H4 (cell line): ENCODE measurements around the gene IER3. TPM values are rescaled to one million over a fixed set of nuclear protein-coding genes. Genes with fewer than 3 reads are reported as not detected.

Experiments used
- DNase-seq: peaks from one replicate; pipeline ENCODE4 v3.0.0-alpha.2; 2015; ENCODE audit warnings: low spot score
- total RNA-seq: library from RNA; depleted of rRNA; stranded (reverse); fragments of >200 nt; shearing (Covaris generic); gene quantifications from 2 replicates; pipeline ENCODE4 v1.2.3, GENCODE V29; 2014; rRNA removed

The IER3 gene
- total RNA-seq: 53.1 and 58.9 TPM in 2 replicates

DNA sequence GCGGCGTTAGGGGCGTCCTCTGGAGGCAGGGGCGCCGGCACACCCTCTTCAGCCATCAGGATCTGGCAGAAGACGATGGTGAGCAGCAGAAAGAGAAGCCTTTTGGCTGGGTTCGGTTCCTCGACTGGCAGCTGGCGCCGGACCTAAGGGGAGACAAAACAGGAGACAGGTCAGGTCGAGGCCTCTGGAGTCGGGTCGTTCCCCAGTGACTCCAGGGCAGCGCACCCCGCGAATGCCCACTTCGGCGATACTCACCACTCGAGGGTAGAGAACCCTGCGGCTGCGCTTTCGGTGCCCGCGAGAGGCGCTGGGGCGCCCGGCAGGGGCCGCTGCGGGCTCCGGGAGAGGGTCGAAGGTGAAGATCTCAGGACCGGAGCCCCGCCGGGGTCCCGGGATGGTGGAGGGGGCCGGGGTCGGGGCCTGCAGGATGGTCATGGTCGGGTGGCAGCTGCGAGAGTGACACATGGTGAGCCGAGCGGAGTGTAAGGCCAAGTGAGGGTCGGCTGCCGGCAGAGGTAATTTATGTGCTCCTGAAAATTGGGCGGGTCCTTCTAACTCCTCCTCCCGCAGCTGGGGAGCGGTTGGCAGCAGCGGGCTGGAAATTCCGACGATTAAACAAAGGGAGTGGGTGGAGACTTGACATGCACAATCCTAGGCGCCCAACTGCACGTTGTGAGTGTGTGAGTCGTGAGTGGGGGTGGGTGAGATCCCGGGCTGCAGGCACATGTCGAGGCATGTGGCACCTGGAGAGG, at the start of gene IER3:
TSS of gene IER3 (minus strand) at position 494 of the 752 bp plus-strand sequence. CDS start at position 465, 29 bp downstream.
- DNase-seq: peak; percentile 77

GRCh38 chr6:30793521-30794194, 49.3 kb upstream of the IER3 start:
- DNase-seq: peak; percentile 71

- no peak for DNase-seq
Measured at GRCh38 chr6:30792786-30793185, 48.4 kb upstream of the IER3 start.

- no peak for DNase-seq
Measured at GRCh38 chr6:30790724-30791383, 46.5 kb upstream of the IER3 start.

GRCh38 chr6:30789606-30790005, 45.3 kb upstream of the IER3 start:
- no peak for DNase-seq

DNA sequence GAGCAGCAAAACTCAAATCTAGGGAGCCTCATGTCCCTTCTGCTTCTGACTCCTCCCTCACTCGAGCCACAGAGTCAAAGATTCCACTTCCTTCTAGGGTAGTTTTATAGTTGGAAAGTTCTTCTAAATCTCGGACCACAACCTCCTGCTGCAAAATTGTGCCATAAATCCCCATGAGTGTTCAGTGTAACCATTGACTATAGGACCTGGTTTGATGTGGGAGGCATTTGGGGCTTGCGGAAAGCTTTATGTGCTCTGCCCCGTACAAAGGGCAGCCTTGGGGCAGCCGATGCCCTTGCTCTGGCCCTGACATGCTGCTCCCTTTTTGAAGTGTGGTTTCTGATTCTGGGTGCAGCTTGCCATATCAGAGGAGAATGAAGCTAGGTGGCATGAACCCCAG, 43.6 kb upstream of the IER3 start:
- DNase-seq: no peak

- DNase-seq: peak; percentile 74
Measured at GRCh38 chr6:30782425-30783014, 38.2 kb upstream of the IER3 start.

DNA sequence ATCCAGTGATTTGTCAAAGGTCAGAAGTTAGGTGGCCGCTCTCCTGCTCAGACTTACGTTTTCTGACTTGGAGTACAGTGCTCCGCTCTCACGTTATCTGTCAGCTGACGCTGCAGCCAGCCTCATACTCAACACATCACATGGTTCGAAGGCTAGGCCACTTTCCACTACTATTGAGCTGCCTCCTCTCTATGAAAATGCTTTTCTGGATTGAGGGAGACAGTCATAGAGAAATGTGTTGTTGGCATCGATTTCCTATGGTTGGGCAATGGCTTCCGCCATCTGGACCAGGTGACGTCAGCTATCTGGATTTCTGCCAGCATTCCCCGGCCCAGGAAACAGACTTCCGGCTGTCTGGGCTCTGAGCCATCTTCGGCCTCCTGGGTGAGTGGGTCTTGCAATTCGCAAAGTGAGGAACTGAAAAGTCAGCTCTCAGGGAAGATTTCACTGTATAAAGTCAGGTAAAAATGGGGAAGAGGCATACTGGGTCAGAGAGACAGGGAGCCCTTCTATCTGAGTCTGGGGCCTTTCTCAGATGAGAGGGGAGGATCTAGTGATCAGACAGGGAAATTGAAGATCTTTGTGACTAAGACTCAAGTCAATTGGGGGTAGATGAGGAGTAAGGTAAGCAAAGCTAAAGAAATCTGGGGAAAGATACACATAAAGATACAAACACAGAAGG, 37.5 kb upstream of the IER3 start:
- DNase-seq: peak; percentile 98

- no peak for DNase-seq
Measured at GRCh38 chr6:30781395-30781742, 37.0 kb upstream of the IER3 start.

DNA sequence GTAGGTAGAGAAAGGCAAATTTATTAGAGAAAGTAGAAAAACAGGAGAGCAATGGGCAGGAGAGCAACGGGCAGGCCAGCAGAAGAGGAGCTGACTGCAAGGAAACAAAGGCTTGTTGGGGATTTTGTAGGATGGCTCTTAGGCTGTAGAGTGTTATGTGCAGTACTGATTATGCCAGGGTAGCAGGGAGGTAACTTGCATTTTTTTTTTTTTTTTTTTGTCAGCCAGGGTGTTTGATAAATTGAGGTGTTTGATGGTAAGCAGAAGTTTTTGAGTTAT, 36.2 kb upstream of the IER3 start:
- DNase-seq: no peak

GRCh38 chr6:30779850-30780641, 35.7 kb upstream of the IER3 start:
- no peak for DNase-seq

GRCh38 chr6:30778001-30778635, 33.8 kb upstream of the IER3 start:
- no peak for DNase-seq

DNA sequence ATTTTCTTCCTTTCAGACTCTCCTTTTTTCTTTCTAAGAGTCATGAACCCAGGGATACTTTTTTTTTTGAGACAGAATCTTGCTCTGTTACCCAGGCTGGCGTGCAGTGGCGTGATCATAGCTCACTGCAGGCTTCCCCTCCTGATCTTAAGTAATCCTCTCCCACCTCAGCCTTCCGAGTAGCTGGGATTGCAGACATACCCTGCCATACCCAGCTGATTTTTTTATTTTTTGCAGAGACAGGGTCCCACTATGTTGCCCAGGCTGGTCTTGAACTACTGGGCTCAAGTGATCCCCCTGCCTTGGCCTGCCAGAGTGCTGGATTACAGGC, 32.8 kb upstream of the IER3 start:
- DNase-seq: no peak

- no peak for DNase-seq
Measured at GRCh38 chr6:30776390-30777154, 32.2 kb upstream of the IER3 start.

DNA sequence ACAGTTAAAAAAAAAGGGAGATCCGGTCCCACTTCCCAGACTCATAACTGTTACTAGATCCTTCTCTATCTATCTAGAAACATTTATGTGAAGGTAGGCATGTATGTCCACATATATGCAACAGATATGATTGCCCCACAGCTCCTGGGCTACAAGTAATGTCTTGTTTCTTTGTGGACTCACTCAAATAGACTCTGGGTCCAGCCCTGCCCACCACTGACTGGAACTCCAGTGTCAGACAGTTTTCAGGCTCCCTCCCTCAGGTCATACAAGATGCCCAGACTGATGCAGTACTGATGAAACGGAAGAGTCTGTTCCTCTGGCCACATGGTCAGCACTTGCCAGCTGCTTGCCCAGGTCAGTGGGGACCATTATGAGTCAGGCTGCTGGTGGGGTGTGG, 30.8 kb upstream of the IER3 start:
- no peak for DNase-seq

DNA sequence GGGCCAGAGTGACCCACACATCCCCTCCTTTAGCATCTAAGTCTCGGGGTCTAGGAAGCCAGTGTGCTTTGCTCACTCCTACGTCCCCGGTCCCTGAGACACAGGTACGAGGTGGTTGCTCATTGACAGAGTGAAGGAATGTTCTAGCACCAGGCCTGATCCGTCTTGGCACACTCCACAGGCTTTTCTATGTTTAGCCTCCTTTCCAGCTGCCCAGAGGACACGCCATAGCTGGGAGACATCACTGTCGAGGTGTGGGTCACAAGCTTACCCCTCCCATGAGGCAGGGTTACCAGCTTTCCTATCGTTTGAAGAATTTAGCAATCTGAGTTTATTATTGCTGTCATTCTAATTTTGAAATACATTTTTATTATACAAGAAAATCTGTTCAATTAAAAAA, 30.4 kb upstream of the IER3 start:
- no peak for DNase-seq

DNA sequence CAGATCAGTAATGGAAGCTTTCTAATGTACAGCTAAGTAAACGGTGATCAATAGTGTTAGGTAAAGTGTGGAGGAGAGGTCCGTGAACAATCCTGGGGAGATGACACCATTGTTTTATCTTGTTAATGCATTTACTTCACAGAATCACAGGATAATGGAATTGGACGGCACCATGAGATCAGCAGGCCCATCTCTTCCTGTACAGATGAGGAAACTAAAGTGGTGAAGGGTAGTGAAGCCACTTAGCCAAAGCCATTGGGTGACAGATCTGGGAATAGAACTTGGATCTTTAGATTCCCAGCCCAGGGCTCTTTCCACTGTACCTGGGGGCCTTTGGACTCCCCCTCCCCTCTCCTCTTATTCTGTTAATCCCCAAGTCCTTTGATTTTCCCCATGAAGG, 26.2 kb upstream of the IER3 start:
- no peak for DNase-seq

DNA sequence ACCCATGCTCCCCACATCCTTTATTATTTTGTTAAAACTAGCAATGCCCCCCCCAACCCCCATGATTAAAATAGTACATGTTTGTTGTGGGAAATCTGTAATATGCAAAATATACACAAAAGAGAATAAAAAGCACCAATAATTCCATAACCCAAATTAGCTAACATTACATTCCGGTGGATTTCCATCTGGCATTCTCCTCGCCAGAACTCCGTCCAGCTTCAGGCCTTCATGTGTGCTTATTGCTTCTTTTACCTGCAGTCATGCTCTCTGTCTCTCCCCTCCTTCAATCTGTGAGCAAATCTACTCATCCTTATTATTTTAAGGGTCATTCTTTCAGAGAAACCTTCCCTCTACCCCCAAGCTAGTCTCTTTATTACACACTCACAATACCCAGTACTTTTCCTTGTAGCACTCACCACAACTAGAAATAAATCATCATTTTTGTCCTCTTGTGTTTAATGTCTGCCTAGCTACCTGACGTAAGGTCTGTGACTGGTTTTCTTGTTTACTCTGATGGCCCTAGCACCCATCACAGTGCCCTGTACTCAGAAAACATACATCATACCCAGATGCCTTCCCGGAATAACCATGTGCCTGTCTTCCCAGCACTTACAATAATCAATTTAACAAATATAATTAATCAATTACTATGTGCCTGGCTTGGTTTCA, 25.6 kb upstream of the IER3 start:
- no peak for DNase-seq

DNA sequence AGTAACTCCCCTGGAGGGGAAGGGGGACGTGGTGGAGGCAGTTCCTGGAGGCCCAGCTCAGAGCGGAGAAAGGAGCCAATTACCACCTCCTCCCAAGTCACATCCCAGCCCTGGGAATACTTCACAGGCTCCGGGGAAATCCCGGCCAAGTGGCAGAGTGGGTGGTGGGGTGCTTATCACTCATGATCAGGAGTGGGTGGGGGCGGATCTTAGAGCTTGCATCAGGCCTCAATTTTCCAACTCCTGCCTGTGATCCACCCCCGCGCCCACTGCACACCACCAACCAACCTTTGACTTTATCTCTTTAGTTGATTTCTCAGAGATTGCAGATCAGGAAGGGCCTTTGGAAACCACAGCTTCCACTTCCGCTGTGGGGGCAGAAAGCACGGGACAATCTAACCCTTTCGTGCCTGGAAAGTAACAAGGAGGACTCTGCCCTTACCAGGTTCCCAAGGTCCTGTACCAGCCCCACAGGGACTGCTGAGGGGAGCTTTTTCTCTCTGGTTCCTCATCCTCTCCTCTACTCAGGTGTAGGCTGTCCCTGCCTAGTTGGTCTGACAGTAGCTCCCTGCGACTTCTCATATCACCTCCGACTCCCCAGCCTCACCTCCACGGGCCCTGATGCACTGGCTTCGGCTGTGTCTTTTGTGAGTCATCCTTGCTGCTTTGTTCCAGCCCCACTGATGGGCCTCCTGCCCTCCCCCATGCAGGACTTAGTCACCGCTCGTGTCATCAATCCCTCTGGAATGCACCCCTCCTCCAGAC, 24.9 kb upstream of the IER3 start:
- peak; percentile 96 for DNase-seq
